Activated T-cell treated with anti-CD3 and anti-CD28 coated beads for 48 hours (primary cell): ENCODE data around the gene EBI3.
"Not testable (repeated sequence)": the region's sequence is repeated elsewhere in the genome, so short reads cannot be mapped to it uniquely, and the experiment has no call there.

ENCODE experiments used
- DNase-seq: peaks from one replicate; pipeline ENCODE4 v3.0.0-alpha.2; 2020; ENCODE audit warnings: low read depth

EBI3 gene

DNA sequence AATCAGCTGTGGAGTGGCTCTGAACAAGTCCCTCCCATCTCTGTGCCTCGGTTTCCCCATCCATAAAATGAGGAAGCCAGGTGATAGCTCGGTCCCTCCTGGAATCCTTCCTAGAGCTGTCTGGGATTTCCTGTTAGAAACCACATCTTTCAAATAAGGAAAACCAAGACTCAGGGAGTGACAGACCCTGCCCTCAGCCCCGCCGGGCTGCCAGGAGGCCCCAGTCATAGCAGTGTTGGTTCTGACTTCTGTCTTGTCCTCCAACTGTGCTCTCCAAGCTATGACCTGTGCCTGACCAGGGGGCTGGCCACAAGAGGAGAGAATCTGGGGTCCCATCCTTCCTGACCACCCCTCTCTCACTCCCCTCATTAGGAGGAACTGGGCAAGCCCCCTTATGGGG lies 48.7 kb downstream of the EBI3 start:
- DNase-seq, result no peak

DNA sequence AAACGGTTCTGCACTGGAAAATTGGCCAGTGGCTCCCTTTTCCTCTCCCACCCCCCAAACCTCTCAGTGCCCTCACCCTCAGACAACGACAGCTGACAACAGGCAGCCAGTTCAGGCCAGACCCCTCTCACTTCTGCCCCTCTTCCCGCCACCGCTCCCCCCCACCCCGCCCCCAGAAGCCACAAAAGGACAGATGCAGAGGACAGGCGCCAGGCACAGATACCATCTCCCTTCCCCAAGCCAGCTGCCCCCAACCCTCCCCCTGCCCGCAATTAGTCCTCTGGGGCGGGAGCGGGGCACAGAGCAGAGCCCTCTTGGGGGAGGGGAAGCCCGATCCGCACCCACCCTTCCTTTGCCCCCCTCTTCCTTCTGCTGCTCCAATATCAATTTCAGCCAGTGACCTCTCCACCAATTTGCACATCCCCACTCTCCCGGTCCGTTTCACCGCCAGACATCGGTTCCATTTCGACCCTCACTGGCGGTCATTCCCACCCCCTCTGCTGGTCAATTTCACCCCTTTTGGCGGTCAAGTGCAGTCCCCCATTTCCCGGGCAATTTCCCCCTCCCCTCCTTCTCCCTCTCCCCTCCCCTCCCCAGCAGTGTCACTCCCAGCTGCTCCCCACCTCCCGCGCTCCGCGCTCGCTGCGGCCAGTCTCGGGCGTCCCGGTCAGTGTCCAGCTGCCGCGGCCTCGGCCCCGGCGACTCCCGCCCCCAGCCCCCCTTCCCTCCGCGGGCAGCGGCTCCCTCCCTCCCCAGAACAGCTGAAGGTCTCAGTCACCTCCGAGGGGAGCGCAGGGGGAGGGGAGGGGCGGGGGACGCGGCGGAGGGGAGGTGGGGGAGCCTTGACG lies 49.3 kb downstream of the EBI3 start, which contains the start of gene SHD:
Gene SHD, plus strand, starts transcription at position 848 of the 848 bp plus-strand sequence. CDS start 798 bp downstream, outside the sequence.
- no peak for DNase-seq

DNA sequence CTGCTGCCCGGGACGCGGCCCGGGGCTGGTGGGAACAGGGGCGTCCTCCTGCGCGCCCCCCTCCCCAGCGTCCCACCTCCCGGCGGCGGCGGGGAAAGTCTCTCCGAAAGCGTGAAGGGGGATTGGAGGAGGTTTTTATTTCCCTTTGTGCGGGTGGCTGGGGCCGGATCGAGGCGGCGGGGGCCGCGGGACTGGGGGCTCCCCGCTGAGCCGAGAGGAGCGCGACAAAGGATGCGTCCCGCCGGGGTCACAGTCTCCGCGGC lies 49.9 kb downstream of the EBI3 start:
- DNase-seq, result no peak

DNA sequence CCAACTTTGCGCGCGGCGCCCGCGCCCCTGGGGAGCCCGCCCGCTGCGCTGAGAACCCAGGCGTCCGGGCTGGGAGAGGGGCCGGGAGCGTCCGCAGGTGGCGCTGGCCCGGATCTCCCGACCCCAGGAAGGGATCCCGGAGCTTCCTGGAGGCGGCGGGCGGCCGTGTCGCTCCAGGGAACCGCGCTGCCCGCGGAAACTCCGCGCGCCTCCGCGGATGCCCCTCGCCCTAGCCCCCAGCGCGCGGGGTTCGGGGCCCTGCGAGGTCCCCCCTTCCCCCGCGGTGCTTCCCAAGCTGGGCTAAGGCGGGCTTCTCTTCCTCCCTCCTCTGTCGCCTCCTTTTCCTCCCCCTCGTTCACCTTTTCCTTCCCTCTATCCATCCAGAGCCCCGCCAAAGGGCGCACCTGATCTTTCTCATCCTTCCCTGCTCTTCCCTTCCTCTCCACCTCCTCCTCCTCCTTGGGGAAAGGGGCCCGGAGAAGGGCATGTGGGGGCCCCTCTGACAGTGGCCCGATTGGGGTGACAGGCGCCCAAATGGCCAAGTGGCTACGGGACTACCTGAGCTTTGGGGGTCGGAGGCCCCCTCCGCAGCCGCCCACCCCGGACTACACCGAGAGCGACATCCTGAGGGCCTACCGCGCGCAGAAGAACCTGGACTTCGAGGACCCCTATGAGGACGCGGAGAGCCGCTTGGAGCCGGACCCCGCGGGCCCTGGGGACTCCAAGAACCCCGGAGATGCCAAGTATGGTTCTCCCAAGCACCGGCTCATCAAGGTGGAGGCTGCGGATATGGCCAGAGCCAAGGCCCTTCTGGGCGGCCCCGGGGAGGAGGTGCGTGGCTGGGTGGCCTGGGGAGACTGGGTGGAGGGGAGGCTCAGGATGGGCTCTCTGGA lies 50.5 kb downstream of the EBI3 start:
- no peak for DNase-seq

DNA sequence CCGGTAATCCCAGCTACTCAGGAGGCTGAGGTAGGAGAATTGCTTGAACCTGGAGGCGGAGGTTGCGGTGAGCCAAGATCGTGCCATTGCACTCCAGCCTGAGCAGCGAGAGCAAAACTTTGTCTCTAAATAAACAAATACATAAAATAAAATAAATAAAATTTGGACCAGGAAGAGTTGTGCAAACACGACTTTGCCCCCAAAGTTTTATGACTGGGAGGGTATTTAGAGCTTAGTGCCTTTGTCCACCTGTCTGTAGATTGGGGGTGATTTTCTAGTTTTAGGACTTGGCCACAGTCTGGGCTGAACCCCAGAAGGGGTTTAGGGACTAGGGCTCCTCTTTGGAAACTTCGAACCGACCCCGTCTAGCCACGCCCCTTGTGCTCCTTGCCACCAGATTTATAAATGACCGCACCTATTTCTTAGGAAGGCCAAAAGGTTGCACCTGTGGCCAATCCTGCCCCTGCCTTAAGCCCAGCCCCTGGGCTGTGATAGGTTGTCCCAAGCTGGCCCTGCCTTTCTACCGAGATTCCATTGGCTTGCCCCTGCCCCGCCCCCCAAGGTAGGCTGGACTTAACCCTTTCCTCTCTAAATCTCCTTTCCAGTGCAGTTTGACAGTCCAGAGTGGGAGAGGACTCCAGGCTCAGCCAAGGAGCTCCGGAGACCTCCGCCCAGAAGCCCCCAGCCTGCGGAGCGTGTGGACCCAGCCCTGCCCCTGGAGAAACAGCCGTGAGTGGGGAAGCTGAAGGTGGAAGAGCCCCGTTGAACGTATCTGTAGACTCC lies 55.0 kb downstream of the EBI3 start:
- DNase-seq, result no peak

DNA sequence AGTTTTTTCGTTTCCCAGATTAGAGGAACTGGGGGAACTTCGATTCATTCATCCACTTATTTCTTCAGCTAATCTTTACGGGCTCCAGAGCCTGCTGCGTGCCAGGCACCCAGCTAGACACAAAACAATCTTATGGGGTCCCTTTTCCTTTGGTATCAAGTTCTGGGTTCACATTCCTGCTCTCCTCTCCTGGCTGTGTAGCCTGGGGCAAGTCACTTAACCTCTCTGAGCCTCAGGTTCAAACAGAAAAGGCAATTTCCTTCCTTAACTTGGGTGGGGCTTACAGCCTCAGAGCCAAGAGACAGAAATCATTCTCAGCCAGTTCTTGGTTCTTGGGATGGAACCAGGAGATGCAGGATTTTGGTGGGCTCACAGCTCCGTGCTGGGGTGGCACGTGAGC lies 55.7 kb downstream of the EBI3 start:
- DNase-seq, result no peak

DNA sequence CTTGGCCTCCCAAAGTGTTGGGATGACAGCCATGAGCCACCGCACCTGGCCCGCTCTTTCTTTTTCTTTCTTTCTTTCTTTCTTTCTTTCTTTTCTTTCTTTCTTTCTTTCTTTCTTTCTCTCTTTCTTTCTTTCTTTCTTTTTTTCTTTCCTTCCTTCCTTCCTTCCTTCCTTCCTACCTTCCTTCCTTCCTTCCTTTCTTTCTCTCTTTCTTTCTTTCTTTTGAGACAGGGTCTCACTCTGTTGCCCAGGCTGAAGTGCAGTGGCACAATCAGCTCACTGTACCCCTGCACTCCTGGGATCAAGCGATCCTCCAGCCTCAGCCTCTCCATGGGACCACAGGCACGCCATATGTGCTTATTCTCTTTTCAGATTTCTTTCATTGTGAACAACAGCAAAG lies 56.8 kb downstream of the EBI3 start:
- DNase-seq, result not testable (repeated sequence)
